Activated T-cell treated with anti-CD3 and anti-CD28 coated beads, Interleukin-2, amount 50 U/mL, for 4 hours (primary cell): ENCODE data around the gene LPCAT1. TPM values are rescaled to one million over a fixed set of nuclear protein-coding genes. Genes with fewer than 3 reads are reported as not detected.
A peak's percentile ranks its signal among the peaks of the same experiment; 100 is the strongest.

Experiments used
- ATAC-seq, 2 donors: fragments of 200-7000 bp; cut with Tn5 transposase; one replicate each; pipeline ENCODE4 v1.10.0; 2021
- DNase-seq: peaks from one replicate; pipeline ENCODE4 v3.0.0-alpha.2; 2020
- H3K27me3 Mint-ChIP-seq: one replicate; pipeline ENCODE4 v1.8.0; 2021; ENCODE audit warnings: low read depth, mixed read lengths
- H3K36me3 Mint-ChIP-seq: one replicate; pipeline ENCODE4 v1.8.0; 2022; ENCODE audit warnings: mixed read lengths; ENCODE audit not compliant: insufficient read depth
- H3K4me1 Mint-ChIP-seq: one replicate; pipeline ENCODE4 v1.8.0; 2021; ENCODE audit warnings: low read depth, mixed read lengths
- H3K4me3 Mint-ChIP-seq: one replicate; pipeline ENCODE4 v1.8.0; 2021; ENCODE audit warnings: mild to moderate bottlenecking, moderate library complexity, mixed read lengths
- H3K9me3 Mint-ChIP-seq: one replicate; pipeline ENCODE4 v1.8.0; 2021; ENCODE audit warnings: mixed read lengths
- total RNA-seq, 3 donors: library from RNA; stranded (reverse); gene quantifications; one replicate each; pipeline ENCODE4 v1.2.1, GENCODE V29; 2021

Gene LPCAT1
- total RNA-seq, 3 donors from 2014 or later = 60.6 to 76.8 (median 65.7) TPM

- DNase-seq (no peak), ATAC-seq (no peak)
- Mint-ChIP-seq H3K36me3 (peaks cover 22% of the 10 kb centered on the region), H3K4me3 (no peak overlapping the region), H3K4me1 (peaks cover 43% of the 10 kb centered on the region), H3K9me3 (no peaks in the 10 kb centered on the region), H3K27me3 (no peaks in the 10 kb centered on the region)
Measured at GRCh38 chr5:1498623-1499416, 24.9 kb downstream of the LPCAT1 start.

GRCh38 chr5:1497795-1498622 is 25.8 kb downstream of the LPCAT1 start:
- DNase-seq = no peak
- H3K27me3 Mint-ChIP-seq = no peaks in the 10 kb centered on the region
- H3K4me1 Mint-ChIP-seq = peaks cover 35% of the 10 kb centered on the region
- H3K9me3 Mint-ChIP-seq = no peaks in the 10 kb centered on the region
- no peak overlapping the region for H3K4me3 Mint-ChIP-seq
- peaks cover 25% of the 10 kb centered on the region for H3K36me3 Mint-ChIP-seq
- no peak for ATAC-seq

GRCh38 chr5:1497242-1497777 is 26.4 kb downstream of the LPCAT1 start:
- ATAC-seq = no peak
- Mint-ChIP-seq H3K36me3 (peaks cover 26% of the 10 kb centered on the region), H3K27me3 (no peaks in the 10 kb centered on the region), H3K4me1 (peaks cover 34% of the 10 kb centered on the region), H3K9me3 (no peaks in the 10 kb centered on the region), H3K4me3 (no peak overlapping the region)
- no peak for DNase-seq

- ATAC-seq (peak; percentile 42 to 51), DNase-seq (no peak)
- H3K36me3 Mint-ChIP-seq = peaks cover 40% of the 10 kb centered on the region
- no peaks in the 10 kb centered on the region for H3K9me3 Mint-ChIP-seq
- no peaks in the 10 kb centered on the region for H3K27me3 Mint-ChIP-seq
- peaks cover 31% of the 10 kb centered on the region for H3K4me1 Mint-ChIP-seq
- H3K4me3 Mint-ChIP-seq = peak overlapping the region; percentile 26
Measured at GRCh38 chr5:1495525-1495897, 28.2 kb downstream of the LPCAT1 start.

- Mint-ChIP-seq H3K4me1 (peaks cover 31% of the 10 kb centered on the region), H3K27me3 (no peaks in the 10 kb centered on the region), H3K4me3 (peak overlapping the region; percentile 61), H3K36me3 (peaks cover 41% of the 10 kb centered on the region), H3K9me3 (no peaks in the 10 kb centered on the region)
- peak; percentile 15 for DNase-seq
- ATAC-seq = peak; percentile 23 to 60
Measured at GRCh38 chr5:1494780-1495524, 28.8 kb downstream of the LPCAT1 start.

- H3K4me1 Mint-ChIP-seq = peaks cover 37% of the 10 kb centered on the region
- no peak for DNase-seq
- H3K4me3 Mint-ChIP-seq = peak overlapping the region; percentile 61
- H3K36me3 Mint-ChIP-seq = peaks cover 44% of the 10 kb centered on the region
- no peaks in the 10 kb centered on the region for H3K27me3 Mint-ChIP-seq
- H3K9me3 Mint-ChIP-seq = no peaks in the 10 kb centered on the region
- no peak for ATAC-seq
Measured at GRCh38 chr5:1493941-1494340, 29.8 kb downstream of the LPCAT1 start.

DNA sequence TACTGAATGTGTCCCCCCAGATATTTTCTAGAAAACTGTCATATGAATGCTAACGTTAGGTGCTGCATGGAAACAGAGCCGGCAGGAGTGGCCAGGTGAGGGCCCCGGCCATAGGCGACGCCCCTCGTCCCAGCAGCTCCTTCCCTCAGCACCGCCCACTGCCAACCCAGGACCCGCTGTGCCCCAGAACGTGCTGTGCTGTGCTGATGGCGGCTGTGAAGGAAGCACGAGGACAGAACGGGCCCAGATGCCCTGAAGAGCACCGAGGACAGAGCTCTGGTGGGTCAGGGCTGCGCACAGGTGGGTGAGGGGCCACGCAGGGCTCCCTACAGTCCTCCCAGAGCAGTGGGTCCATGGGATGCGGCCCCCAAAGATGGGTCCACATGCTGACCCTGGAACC is 30.3 kb downstream of the LPCAT1 start:
- no peak for DNase-seq
- Mint-ChIP-seq H3K4me3 (peak overlapping the region; percentile 26), H3K4me1 (peaks cover 39% of the 10 kb centered on the region), H3K27me3 (no peaks in the 10 kb centered on the region), H3K9me3 (no peaks in the 10 kb centered on the region), H3K36me3 (peaks cover 43% of the 10 kb centered on the region)
- no peak for ATAC-seq

- Mint-ChIP-seq H3K36me3 (peaks cover 47% of the 10 kb centered on the region), H3K4me1 (peaks cover 36% of the 10 kb centered on the region), H3K9me3 (no peaks in the 10 kb centered on the region), H3K4me3 (no peak overlapping the region), H3K27me3 (no peaks in the 10 kb centered on the region)
- no peak for ATAC-seq
- no peak for DNase-seq
Measured at GRCh38 chr5:1492757-1493156, 31.0 kb downstream of the LPCAT1 start.

DNA sequence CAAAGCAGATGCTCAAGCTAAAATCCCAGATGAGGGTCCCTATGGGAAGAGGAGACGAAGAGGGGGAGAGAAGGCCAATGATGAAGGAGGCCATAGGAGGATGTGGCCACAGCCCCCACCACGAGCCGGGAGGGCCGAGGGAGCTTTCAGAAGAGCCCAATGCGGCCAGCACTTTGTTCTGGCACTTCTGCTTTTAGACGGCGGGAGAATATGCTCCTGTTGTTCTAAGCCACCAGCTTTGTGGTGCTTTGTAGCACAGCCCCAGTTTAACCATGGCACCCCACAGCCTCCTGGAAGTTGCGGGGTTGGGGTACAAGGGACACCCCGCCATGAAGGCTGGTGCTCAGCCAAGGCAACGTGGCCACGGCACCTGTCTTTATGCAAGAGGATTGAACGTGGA is 33.4 kb downstream of the LPCAT1 start:
- Mint-ChIP-seq H3K27me3 (no peaks in the 10 kb centered on the region), H3K4me3 (no peak overlapping the region), H3K9me3 (no peaks in the 10 kb centered on the region), H3K4me1 (peaks cover 23% of the 10 kb centered on the region), H3K36me3 (peaks cover 43% of the 10 kb centered on the region)
- DNase-seq (no peak), ATAC-seq (no peak)

GRCh38 chr5:1489754-1490153 is 34.0 kb downstream of the LPCAT1 start:
- DNase-seq (no peak), ATAC-seq (no peak)
- Mint-ChIP-seq H3K36me3 (peaks cover 40% of the 10 kb centered on the region), H3K4me1 (peaks cover 19% of the 10 kb centered on the region), H3K9me3 (no peaks in the 10 kb centered on the region), H3K4me3 (no peak overlapping the region), H3K27me3 (no peaks in the 10 kb centered on the region)

GRCh38 chr5:1488882-1489680 is 34.7 kb downstream of the LPCAT1 start:
- Mint-ChIP-seq H3K4me1 (peaks cover 19% of the 10 kb centered on the region), H3K4me3 (no peak overlapping the region), H3K9me3 (no peaks in the 10 kb centered on the region), H3K36me3 (peaks cover 38% of the 10 kb centered on the region), H3K27me3 (no peaks in the 10 kb centered on the region)
- ATAC-seq (peak; percentile 87 to 89), DNase-seq (no peak)

DNA sequence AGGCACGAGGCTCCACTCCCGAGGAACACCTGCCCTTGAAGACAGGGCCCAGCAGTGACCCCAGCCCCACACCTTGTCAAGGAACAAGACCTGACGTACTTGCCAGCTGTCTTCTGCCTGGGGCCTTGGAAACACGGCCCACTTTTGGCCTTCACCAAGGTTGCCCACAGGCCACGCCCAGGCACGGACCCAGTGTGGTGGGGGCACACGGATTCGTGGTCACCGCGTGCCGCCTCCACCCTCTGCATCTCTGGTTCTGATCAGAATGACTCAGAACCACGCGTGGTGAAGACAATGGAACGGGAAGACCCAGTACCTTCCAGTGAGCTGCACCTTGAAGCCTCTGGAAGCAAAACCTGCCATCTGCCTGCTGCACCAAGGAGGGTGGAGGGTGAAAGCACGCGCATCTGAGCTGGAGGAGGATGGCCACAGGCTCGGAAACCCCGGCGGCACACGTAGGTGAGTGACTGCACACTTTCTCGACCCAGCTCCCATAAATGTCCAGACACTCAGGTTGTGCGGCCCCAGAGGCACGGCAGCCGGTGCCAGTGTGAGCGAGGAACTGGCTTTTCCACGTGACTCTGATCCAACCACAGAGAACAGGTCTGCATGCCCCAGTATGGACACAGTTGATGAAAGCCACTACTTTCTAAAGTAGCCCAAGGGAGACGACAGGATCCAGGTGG is 36.5 kb downstream of the LPCAT1 start:
- no peaks in the 10 kb centered on the region for H3K27me3 Mint-ChIP-seq
- DNase-seq (no peak), ATAC-seq (no peak)
- no peak overlapping the region for H3K4me3 Mint-ChIP-seq
- H3K4me1 Mint-ChIP-seq = peaks cover 17% of the 10 kb centered on the region
- no peaks in the 10 kb centered on the region for H3K9me3 Mint-ChIP-seq
- H3K36me3 Mint-ChIP-seq = peaks cover 33% of the 10 kb centered on the region

GRCh38 chr5:1486271-1486670 is 37.5 kb downstream of the LPCAT1 start:
- no peak overlapping the region for H3K4me3 Mint-ChIP-seq
- DNase-seq (no peak), ATAC-seq (no peak)
- H3K36me3 Mint-ChIP-seq = peaks cover 28% of the 10 kb centered on the region
- H3K4me1 Mint-ChIP-seq = peaks cover 17% of the 10 kb centered on the region
- H3K9me3 Mint-ChIP-seq = no peaks in the 10 kb centered on the region
- no peaks in the 10 kb centered on the region for H3K27me3 Mint-ChIP-seq
